Mammary epithelial cell (primary cell): ENCODE data around the gene FGD3.

Experiments
- CTCF ChIP-seq, 2 donors: IDR thresholded peaks in 1 of 2; conservative IDR thresholded peaks in 1 of 2; 2 replicates each; pipeline ENCODE4 v1.5.1; 2011 to 2012; ENCODE audit warnings: inconsistent platforms in 2 of 2, low read length in 2 of 2, mild to moderate bottlenecking in 2 of 2, control low read depth in 1 of 2, low read depth in 1 of 2; ENCODE audit not compliant: insufficient read depth in 1 of 2; ENCODE audit errors: extremely low read depth in 1 of 2
- EZH2 ChIP-seq: IDR thresholded peaks from 2 replicates; pipeline ENCODE4 v1.6.1; 2012; ENCODE audit warnings: low read length, inconsistent platforms, borderline replicate concordance

- TF ChIP-seq CTCF (conservative IDR thresholded peaks at IDR 0.05 in 1 of 2, IDR thresholded peaks at IDR 0.05 in 1 of 2; ENCODE audit: extremely low read depth in 1 of 2, insufficient read depth in 1 of 2, low read depth in 1 of 2, low read length in 2 of 2) (no peak), EZH2 (no peak)
These were observed 29.1 kb downstream of the FGD3 start for GRCh38 chr9:92976431-92976830.
